Hepatocyte (in vitro differentiated cells): ENCODE measurements around the gene GJB6.

Source experiments
- CTCF ChIP-seq: fragments of 200-600 bp; sonication (generic); IDR thresholded peaks from 2 replicates; pipeline ENCODE4 v1.5.1; 2016; ENCODE audit warnings: antibody characterized with exemption, mild to moderate bottlenecking; ENCODE audit not compliant: poor library complexity
- EZH2 ChIP-seq: fragments of 200-600 bp; sonication (generic); IDR thresholded peaks from 2 replicates; pipeline ENCODE4 v1.6.1; 2016; ENCODE audit warnings: antibody characterized with exemption, mild to moderate bottlenecking, borderline replicate concordance
- EZH2phosphoT487 ChIP-seq: fragments of 200-600 bp; sonication (generic); IDR thresholded peaks from one replicate; pipeline ENCODE4 v1.6.1; 2018; ENCODE audit warnings: antibody characterized with exemption, mild to moderate bottlenecking, low read depth, moderate library complexity; ENCODE audit not compliant: unreplicated experiment, severe bottlenecking

- TF ChIP-seq EZH2 (peak; percentile 44), CTCF (no peak), EZH2phosphoT487 (no peak)
These were observed 39.8 kb downstream of the GJB6 start for GRCh38 chr13:20192158-20192835.
